Measurements from ENCODE around the gene ZNF426. TPM values are rescaled to one million over a fixed set of nuclear protein-coding genes. Genes with fewer than 3 reads are reported as not detected.

The ZNF426 gene
- total and polyA plus RNA-seq, 2 of the 13 experiments (the other 11 are each of a cell fraction or from before 2014, with no cell fraction given) = 3.8 to 14.9 TPM

GRCh38 chr19:9584073-9584833 lies 45.8 kb upstream of the ZNF426 start, which contains the start of gene ZNF121 (continued):
- TF ChIP-seq MYNN (CRISPR knock-in tag; IDR thresholded peaks at IDR 0.05; ENCODE audit: low read depth) (no peak), MED13 (CRISPR knock-in tag; IDR thresholded peaks at IDR 0.05) (peak; percentile 48; the same call in 1 of the 2 replicates), HNRNPH1 (optimal IDR thresholded peaks at IDR 0.05; ENCODE audit: low read depth, low read length) (no peak), ZNF18 (CRISPR knock-in tag; IDR thresholded peaks at IDR 0.05; ENCODE audit: insufficient replicate concordance) (peak; percentile 93), FOXO4 (CRISPR knock-in tag; conservative IDR thresholded peaks at IDR 0.05) (0 out of 2 replicates have a peak, but pooled peaks have one; percentile 83), MYPOP (CRISPR knock-in tag; IDR thresholded peaks at IDR 0.05) (peak; percentile 59; the same call in 1 of the 2 replicates), MXD1 (CRISPR knock-in tag; IDR thresholded peaks at IDR 0.05) (peak; percentile 91; the same call in 1 of the 2 replicates), RAD51 (IDR thresholded peaks at IDR 0.05; ENCODE audit: borderline replicate concordance) (no peak), ELF4 (CRISPR knock-in tag; IDR thresholded peaks at IDR 0.05; ENCODE audit: borderline replicate concordance) (peak; percentile 86; the same call in 1 of the 2 replicates), HHEX (CRISPR knock-in tag; IDR thresholded peaks at IDR 0.05) (no peak), ZNF530 (CRISPR knock-in tag; IDR thresholded peaks at IDR 0.05; ENCODE audit: low read depth) (no peak), HMGXB4 (CRISPR knock-in tag; IDR thresholded peaks at IDR 0.05; ENCODE audit: borderline replicate concordance in 1 of 2, low read depth in 1 of 2) (peak; percentile 77 to 84), CHD2 (IDR thresholded peaks at IDR 0.05; ENCODE audit: low read depth, low read length) (no peak; the same call in 1 of the 2 replicates), ZNF207 (IDR thresholded peaks at IDR 0.05; ENCODE audit: borderline replicate concordance) (no peak), CENPT (CRISPR knock-in tag; IDR thresholded peaks at IDR 0.05; ENCODE audit: low read depth) (no peak), POGK (CRISPR knock-in tag; conservative IDR thresholded peaks at IDR 0.05) (peak; percentile 76), EEA1 (CRISPR knock-in tag; IDR thresholded peaks at IDR 0.05; ENCODE audit: borderline replicate concordance) (no peak; the same call in 1 of the 2 replicates), ZNF788 (CRISPR knock-in tag; IDR thresholded peaks at IDR 0.05; ENCODE audit: borderline replicate concordance) (peak; percentile 70; the same call in 1 of the 2 replicates), NR2F2 (IDR thresholded peaks at IDR 0.05; ENCODE audit: borderline replicate concordance, low read depth) (no peak; the same call in 1 of the 2 replicates)
